SU-DHL-6 (cell line): ENCODE data around the gene KDM1B.
"Not testable (repeated sequence)": the region's sequence is repeated elsewhere in the genome, so short reads cannot be mapped to it uniquely, and the experiment has no call there.

Experiments used
- H2AFZ ChIP-seq: fragments of 200-600 bp; sonication (generic); 2 replicates; pipeline ENCODE4 v1.6.1; 2014; ENCODE audit warnings: low read depth, mild to moderate bottlenecking, moderate library complexity, mixed read lengths, antibody characterized with exemption, low read length; ENCODE audit not compliant: severe bottlenecking
- H3F3A ChIP-seq: fragments of 200-600 bp; shearing (Covaris generic); 2 replicates; pipeline ENCODE4 v1.6.0; 2016; ENCODE audit warnings: antibody characterized with exemption, mild to moderate bottlenecking; ENCODE audit not compliant: insufficient read depth
- H3K27ac ChIP-seq: fragments of 200-600 bp; sonication (generic); 2 replicates; pipeline ENCODE4 v1.5.1; 2016; ENCODE audit warnings: low read depth, mild to moderate bottlenecking, low read length, moderate library complexity, mixed read lengths
- H3K27me3 ChIP-seq: fragments of 200-600 bp; sonication (generic), shearing (Covaris generic); 2 replicates; pipeline ENCODE4 v1.6.0; 2014; ENCODE audit warnings: mild to moderate bottlenecking, low read length
- H3K36me3 ChIP-seq: fragments of 200-600 bp; sonication (generic); 2 replicates; pipeline ENCODE4 v1.6.1; 2014; ENCODE audit warnings: mild to moderate bottlenecking, low read length, mixed read lengths
- H3K4me2 ChIP-seq: fragments of 300-600, 200-600 bp; shearing (Covaris generic), sonication (generic); 2 replicates; pipeline ENCODE4 v1.6.0; 2014; ENCODE audit warnings: low read length, low read depth, mild to moderate bottlenecking; ENCODE audit not compliant: poor library complexity, severe bottlenecking
- H3K4me3 ChIP-seq: fragments of 200-600 bp; sonication (generic); 2 replicates; pipeline ENCODE4 v1.5.1; 2014; ENCODE audit warnings: antibody characterized with exemption, low read length, mild to moderate bottlenecking, mixed read lengths; ENCODE audit not compliant: insufficient read depth, poor library complexity, severe bottlenecking
- H3K79me2 ChIP-seq: fragments of 200-600 bp; sonication (generic); 2 replicates; pipeline ENCODE4 v1.6.1; 2014; ENCODE audit warnings: mild to moderate bottlenecking, low read length, moderate library complexity; ENCODE audit not compliant: insufficient read depth
- H3K9ac ChIP-seq: fragments of 200-600 bp; sonication (generic); 2 replicates; pipeline ENCODE4 v1.7.0; 2014; ENCODE audit warnings: mild to moderate bottlenecking, low read length
- H3K9me2 ChIP-seq: fragments of 200-600 bp; sonication (generic); replicated peaks from 2 replicates; pipeline ENCODE4 v1.6.1; 2014; ENCODE audit warnings: low read length; ENCODE audit not compliant: insufficient read depth
- H3K9me3 ChIP-seq: fragments of 200-600 bp; sonication (generic); 2 replicates; pipeline ENCODE4 v1.6.1; 2014; ENCODE audit warnings: low read length, mixed read lengths; ENCODE audit not compliant: insufficient read depth
- H4K20me1 ChIP-seq: fragments of 200-600 bp; sonication (generic); 2 replicates; pipeline ENCODE4 v1.6.1; 2014; ENCODE audit warnings: low read depth, mild to moderate bottlenecking, antibody characterized with exemption, low read length, moderate library complexity, mixed read lengths
- EZH2phosphoT487 ChIP-seq: fragments of 200-600 bp; sonication (generic), shearing (Covaris generic); conservative IDR thresholded peaks from 2 replicates; pipeline ENCODE4 v1.6.1; 2018; ENCODE audit warnings: mild to moderate bottlenecking, antibody characterized with exemption, low read length, moderate library complexity, mixed read lengths
- TF ChIP-seq, protein P1 (sequence below): fragments of 200-600 bp; sonication (generic); IDR thresholded peaks from one replicate; pipeline ENCODE4 v1.5.1; 2017; ENCODE audit warnings: antibody characterized with exemption, mild to moderate bottlenecking, low read length, moderate library complexity; ENCODE audit not compliant: insufficient read depth, poor library complexity, severe bottlenecking

KDM1B gene

GRCh38 chr6:18219591-18219990, 64.4 kb downstream of the KDM1B start:
- H3K4me3 ChIP-seq: no peak overlapping the region
- no peaks in the 10 kb centered on the region for H3K9me3 ChIP-seq
- no peaks in the 10 kb centered on the region for H3K9me2 ChIP-seq
- H2AFZ ChIP-seq: no peak overlapping the region
- peaks cover 59% of the 10 kb centered on the region for H3F3A ChIP-seq
- no peaks in the 10 kb centered on the region for H3K79me2 ChIP-seq
- H3K4me2 ChIP-seq: no peak overlapping the region
- TF ChIP-seq, protein P1, sequence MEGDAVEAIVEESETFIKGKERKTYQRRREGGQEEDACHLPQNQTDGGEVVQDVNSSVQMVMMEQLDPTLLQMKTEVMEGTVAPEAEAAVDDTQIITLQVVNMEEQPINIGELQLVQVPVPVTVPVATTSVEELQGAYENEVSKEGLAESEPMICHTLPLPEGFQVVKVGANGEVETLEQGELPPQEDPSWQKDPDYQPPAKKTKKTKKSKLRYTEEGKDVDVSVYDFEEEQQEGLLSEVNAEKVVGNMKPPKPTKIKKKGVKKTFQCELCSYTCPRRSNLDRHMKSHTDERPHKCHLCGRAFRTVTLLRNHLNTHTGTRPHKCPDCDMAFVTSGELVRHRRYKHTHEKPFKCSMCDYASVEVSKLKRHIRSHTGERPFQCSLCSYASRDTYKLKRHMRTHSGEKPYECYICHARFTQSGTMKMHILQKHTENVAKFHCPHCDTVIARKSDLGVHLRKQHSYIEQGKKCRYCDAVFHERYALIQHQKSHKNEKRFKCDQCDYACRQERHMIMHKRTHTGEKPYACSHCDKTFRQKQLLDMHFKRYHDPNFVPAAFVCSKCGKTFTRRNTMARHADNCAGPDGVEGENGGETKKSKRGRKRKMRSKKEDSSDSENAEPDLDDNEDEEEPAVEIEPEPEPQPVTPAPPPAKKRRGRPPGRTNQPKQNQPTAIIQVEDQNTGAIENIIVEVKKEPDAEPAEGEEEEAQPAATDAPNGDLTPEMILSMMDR: no peak
- no peak for TF ChIP-seq EZH2phosphoT487
- H3K36me3 ChIP-seq: peaks cover 27% of the 10 kb centered on the region
- H3K27me3 ChIP-seq: no peaks in the 10 kb centered on the region
- H4K20me1 ChIP-seq: peaks cover 19% of the 10 kb centered on the region
- H3K27ac ChIP-seq: no peak overlapping the region
- no peak overlapping the region for H3K9ac ChIP-seq

DNA sequence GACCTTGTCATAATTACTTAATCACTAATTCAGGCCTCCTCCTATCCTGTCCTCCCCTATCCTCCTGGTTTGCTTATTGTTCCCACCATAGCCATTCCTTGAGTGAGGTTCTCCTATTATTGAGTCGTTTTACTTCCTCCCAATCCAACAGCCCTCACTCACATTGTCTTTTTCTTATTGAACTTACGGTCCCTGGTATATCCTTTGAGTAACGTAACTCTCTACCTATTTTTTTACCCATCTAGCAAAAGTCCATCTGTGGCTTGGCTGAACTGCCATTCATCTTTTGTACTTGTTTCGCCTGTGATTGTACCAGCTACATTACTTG, 66.0 kb downstream of the KDM1B start:
- Histone ChIP-seq H4K20me1 (peaks cover 34% of the 10 kb centered on the region), H3K27ac (no peak overlapping the region), H3K27me3 (no peaks in the 10 kb centered on the region), H2AFZ (no peak overlapping the region), H3K79me2 (peaks cover 5% of the 10 kb centered on the region; the same call in 1 of the 2 replicates), H3K9me3 (no peaks in the 10 kb centered on the region), H3K36me3 (peaks cover 44% of the 10 kb centered on the region), H3K4me3 (no peak overlapping the region), H3K9me2 (no peaks in the 10 kb centered on the region), H3F3A (peaks cover 70% of the 10 kb centered on the region), H3K4me2 (no peak overlapping the region), H3K9ac (no peak overlapping the region)
- TF ChIP-seq EZH2phosphoT487: no peak

DNA sequence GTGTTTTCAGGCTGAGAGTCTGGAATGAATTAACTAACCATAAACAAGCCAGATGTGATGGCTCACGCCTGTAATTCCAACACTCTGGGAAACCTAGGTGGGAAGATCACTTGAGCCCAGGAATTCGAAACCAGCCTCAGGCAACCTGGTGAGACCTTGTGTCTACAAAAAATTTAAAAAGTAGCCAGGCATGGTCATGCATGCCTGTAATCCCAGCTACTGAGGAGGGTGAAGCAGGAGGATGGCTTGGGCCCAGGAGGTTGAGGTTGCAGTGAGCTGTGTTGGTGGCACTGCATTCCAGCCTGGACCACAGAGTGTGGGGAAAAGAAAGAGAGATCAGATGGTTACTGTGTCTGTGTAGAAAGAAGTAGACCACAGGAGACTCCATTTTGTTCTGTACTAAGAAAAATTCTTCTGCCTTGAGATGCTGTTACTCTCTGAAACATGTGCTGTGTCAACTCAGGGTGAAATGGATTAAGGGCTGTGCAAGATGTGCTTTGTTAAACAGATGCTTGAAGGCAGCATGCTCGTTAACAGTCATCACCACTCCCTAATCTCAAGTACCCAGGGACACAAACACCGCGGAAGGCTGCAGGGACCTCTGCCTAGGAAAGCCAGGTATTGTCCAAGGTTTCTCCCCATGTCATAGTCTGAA, 71.4 kb downstream of the KDM1B start:
- not testable (repeated sequence) for H3K9ac ChIP-seq, H3K9me2 ChIP-seq, H3K9me3 ChIP-seq, H3K4me2 ChIP-seq, H2AFZ ChIP-seq, H3K27me3 ChIP-seq, H3K4me3 ChIP-seq, H3K27ac ChIP-seq
- Histone ChIP-seq H4K20me1 (peaks cover 50% of the 10 kb centered on the region), H3K79me2 (peaks cover 31% of the 10 kb centered on the region), H3F3A (peaks cover 56% of the 10 kb centered on the region), H3K36me3 (peaks cover 57% of the 10 kb centered on the region)

- not testable (repeated sequence) for H3K9me3 ChIP-seq, H3K4me3 ChIP-seq, H3K9ac ChIP-seq, H3K4me2 ChIP-seq, H3K27ac ChIP-seq, H2AFZ ChIP-seq, H3K27me3 ChIP-seq, H3K9me2 ChIP-seq
- H3K79me2 ChIP-seq: peaks cover 37% of the 10 kb centered on the region
- H3F3A ChIP-seq: peaks cover 50% of the 10 kb centered on the region
- peaks cover 50% of the 10 kb centered on the region for H4K20me1 ChIP-seq
- H3K36me3 ChIP-seq: peaks cover 58% of the 10 kb centered on the region
Measured at GRCh38 chr6:18227166-18227565, 71.9 kb downstream of the KDM1B start.

GRCh38 chr6:18228590-18228989, 73.4 kb downstream of the KDM1B start:
- not testable (repeated sequence) for H3K4me2 ChIP-seq, H3K9ac ChIP-seq, H3K27me3 ChIP-seq, H3K9me3 ChIP-seq, H2AFZ ChIP-seq, H3K9me2 ChIP-seq, H3K27ac ChIP-seq, H3K4me3 ChIP-seq
- peaks cover 38% of the 10 kb centered on the region for H3F3A ChIP-seq
- H3K36me3 ChIP-seq: peaks cover 48% of the 10 kb centered on the region
- H4K20me1 ChIP-seq: peaks cover 46% of the 10 kb centered on the region
- peaks cover 49% of the 10 kb centered on the region for H3K79me2 ChIP-seq

DNA sequence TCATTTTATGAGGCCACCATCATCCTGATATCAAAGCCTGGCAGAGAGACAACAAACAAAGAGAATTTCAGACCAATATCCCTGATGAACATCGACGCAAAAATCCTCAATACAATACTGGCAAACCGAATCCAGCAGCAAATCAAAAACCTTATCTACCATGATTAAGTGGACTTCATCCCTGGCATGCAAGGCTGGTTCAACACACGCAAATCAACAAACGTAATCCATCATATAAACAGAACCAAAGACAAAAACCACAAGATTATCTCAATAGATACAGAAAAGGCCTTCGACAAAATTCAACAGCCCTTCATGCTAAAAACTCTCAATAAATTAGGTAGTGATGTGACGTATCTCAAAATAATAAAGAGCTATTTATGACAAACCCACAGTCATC, 76.6 kb downstream of the KDM1B start:
- not testable (repeated sequence) for H3K9ac ChIP-seq, H3K27ac ChIP-seq, H3K27me3 ChIP-seq, H3K4me2 ChIP-seq, H3K4me3 ChIP-seq, H3K9me3 ChIP-seq, H2AFZ ChIP-seq, H3K9me2 ChIP-seq
- Histone ChIP-seq H3K36me3 (peaks cover 46% of the 10 kb centered on the region), H4K20me1 (peaks cover 43% of the 10 kb centered on the region), H3F3A (peaks cover 34% of the 10 kb centered on the region), H3K79me2 (peaks cover 70% of the 10 kb centered on the region)

DNA sequence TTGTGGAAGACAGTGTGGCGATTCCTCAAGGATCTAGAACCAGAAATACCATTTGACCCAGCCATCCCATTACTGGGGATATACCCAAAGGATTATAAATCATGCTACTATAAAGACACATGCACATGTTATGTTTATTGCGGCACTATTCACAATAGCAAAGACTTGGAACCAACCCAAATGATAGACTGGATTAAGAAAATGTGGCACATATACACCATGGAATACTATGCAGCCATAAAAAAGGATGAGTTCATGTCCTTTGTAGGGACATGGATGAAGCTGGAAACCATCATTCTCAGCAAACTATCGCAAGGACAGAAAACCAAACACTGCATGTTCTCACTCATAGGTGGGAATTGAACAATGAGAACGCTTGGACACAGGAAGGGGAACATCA, 78.5 kb downstream of the KDM1B start:
- H3K9ac ChIP-seq, H3K27me3 ChIP-seq, H3K4me2 ChIP-seq, H3K27ac ChIP-seq, H3K9me2 ChIP-seq, H3K9me3 ChIP-seq, H2AFZ ChIP-seq, H3K4me3 ChIP-seq: not testable (repeated sequence)
- peaks cover 35% of the 10 kb centered on the region for H3F3A ChIP-seq
- peaks cover 53% of the 10 kb centered on the region for H3K36me3 ChIP-seq
- peaks cover 76% of the 10 kb centered on the region for H3K79me2 ChIP-seq
- H4K20me1 ChIP-seq: peaks cover 42% of the 10 kb centered on the region
